Epithelial cell of prostate (primary cell): Measurements from ENCODE around the gene FAM171A2.
"Not testable (repeated sequence)": the region's sequence is repeated elsewhere in the genome, so short reads cannot be mapped to it uniquely, and the experiment has no call there.

Experiments used
- DNase-seq: peaks from one replicate; pipeline ENCODE4 v3.0.0-alpha.2; 2011; ENCODE audit warnings: low read depth, low spot score
- H3K27ac ChIP-seq: fragments of 450-650 bp; 2 replicates; pipeline ENCODE4 v1.5.1; 2017; ENCODE audit warnings: mild to moderate bottlenecking

FAM171A2 gene

DNA sequence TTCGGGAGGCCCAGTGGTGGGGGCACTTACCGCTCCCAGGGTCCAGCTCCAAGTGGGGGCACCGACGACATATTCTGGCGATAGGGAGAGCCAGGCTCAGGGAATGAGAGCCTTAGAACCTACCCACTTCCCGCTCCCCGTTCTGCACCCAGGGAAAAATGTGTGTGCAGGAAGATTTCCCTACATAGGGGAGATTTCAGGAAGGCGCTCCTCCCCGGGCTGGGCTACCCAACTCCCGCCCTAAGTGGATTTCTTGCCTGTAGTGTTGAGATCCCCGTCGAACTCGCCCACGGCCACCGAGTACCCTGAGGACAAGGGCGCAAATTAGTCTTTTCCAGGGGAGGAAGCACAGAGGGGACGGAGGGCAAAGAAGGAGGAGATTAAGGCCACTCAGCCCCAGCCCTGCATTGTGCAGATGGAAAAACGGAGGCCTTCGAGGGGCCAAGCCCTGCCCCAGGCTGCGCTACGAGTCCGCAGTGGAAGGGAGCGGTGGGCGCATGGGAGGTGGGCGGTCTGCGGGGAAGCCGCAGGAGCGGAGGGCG, 20.7 kb upstream of the FAM171A2 start:
- no peak overlapping the region for H3K27ac ChIP-seq
- no peak for DNase-seq

DNA sequence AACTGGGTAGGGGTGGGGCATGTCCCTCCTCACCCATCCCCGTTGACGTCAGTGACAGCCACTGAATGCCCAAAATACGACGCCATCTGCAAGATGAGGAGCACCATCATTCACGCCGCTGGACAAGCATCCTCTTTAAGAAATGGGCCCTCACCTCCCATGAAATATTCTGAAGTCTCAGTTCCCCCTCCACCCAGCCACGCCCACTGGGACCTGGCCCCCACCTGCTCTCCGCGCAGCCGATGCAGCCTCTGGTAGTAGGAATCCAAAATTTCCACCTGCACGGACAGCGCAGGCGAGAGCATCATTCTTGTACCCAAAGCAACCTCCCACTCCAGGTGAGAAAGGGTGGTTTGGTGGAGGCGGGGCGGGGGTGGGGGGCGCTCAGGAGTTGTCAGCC, 20.2 kb upstream of the FAM171A2 start:
- DNase-seq: no peak
- no peak overlapping the region for H3K27ac ChIP-seq

DNA sequence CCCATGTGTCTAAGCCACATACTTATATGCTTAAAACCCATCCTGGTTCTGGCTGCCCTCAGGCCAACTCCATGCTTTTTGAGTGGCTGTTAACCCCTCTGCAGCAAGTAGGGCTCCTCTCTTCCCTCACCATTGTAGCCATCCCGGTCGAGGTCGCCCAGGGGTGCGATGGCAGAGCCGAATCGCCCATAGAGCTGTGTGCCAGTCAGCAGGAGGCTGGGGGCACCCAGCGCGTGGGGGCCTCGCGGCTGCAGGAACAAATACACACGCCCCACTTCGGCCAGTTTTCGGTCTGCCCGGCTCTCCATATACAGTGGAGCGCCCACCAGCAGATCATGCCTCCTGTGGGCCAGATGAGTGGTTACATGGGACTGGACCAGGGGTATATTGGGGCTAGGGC, 19.7 kb upstream of the FAM171A2 start:
- no peak overlapping the region for H3K27ac ChIP-seq
- no peak for DNase-seq

DNA sequence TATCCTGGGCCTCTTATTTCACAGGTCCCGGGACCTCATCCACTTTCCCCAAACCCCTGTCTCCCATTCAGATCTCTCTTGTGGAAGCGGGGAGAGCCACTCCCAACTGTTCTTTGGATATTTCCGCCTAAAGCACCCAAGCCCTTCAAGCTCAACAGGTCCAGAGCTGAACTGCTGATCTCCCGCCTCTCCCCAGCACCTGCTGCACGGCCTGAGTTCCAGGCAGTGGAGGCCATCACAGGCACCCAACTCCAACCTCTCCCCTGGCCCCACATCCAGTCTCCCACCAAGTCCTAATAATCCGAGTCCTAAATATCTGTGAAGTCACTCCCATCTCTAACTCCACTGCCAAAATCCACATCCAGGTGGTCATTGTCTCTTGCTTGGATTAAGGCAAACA, 19.3 kb upstream of the FAM171A2 start:
- H3K27ac ChIP-seq: no peak overlapping the region
- DNase-seq: no peak

GRCh38 chr17:44381810-44382305, 18.2 kb upstream of the FAM171A2 start:
- no peak for DNase-seq
- no peak overlapping the region for H3K27ac ChIP-seq

DNA sequence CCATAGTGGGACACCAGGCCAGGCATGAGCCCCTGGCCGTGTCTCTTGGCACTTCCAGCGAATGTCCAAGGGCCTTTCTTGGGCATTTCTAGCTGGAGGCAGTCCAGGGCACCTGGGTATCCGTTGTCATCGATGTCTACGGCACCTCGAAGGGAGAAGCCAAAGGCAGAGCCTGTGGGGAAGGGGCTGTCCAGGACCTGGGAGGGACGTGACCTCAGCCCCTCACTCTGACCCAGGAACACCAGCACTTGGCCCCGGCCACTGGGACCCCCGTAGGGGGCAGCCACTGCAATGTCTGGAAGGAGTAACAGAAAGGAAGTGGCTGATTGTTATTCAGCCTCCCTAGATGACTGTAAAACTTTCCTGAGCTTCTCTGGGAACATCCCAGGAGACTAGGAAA, 17.1 kb upstream of the FAM171A2 start:
- no peak overlapping the region for H3K27ac ChIP-seq
- no peak for DNase-seq

- DNase-seq: no peak
- no peak overlapping the region for H3K27ac ChIP-seq
Measured at GRCh38 chr17:44379887-44380286, 16.2 kb upstream of the FAM171A2 start.

- DNase-seq: no peak
- no peak overlapping the region for H3K27ac ChIP-seq
Measured at GRCh38 chr17:44378171-44378705, 14.6 kb upstream of the FAM171A2 start.

DNA sequence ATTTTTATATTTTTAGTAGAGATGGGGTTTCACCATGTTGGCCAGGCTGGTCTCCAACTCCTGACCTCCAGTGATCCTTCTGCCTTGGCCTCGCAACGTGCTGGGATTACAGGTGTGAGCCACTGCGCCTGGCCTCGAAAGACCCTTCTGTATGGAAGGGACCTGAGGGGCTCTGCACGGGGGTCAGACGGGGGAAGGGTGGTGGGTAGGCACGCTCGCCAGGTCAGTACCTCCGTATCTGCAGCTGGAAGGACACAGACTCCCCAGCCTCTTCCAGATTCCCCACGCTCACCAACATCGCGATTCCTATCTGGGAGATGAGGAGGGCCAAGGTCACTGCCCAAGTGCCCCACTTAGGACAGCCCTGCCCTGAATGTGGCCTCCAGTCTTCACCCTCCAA, 13.1 kb upstream of the FAM171A2 start:
- no peak overlapping the region for H3K27ac ChIP-seq
- DNase-seq: no peak

DNA sequence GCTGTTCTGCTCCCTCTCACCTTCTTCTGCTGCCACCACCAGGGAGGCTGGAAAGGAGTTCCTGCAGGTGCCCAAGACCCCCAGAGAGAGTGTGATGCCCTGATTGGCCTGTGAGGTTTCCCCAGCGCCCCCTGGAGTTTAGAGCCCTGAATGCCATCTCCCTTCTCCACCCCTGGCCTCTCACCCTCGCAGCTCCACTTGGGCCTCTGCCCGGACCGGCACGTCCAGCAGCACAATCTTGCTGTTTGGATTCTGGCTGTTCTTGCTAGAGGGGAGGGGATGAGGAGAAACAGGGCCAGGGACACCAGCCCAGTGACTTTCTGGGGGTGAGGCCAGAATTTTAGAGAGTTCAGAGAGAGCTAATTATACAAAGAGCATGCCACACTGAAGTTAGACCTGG, 12.5 kb upstream of the FAM171A2 start:
- no peak for DNase-seq
- H3K27ac ChIP-seq: no peak overlapping the region

- DNase-seq: no peak
- H3K27ac ChIP-seq: no peak overlapping the region
Measured at GRCh38 chr17:44375196-44376017, 11.8 kb upstream of the FAM171A2 start.

DNA sequence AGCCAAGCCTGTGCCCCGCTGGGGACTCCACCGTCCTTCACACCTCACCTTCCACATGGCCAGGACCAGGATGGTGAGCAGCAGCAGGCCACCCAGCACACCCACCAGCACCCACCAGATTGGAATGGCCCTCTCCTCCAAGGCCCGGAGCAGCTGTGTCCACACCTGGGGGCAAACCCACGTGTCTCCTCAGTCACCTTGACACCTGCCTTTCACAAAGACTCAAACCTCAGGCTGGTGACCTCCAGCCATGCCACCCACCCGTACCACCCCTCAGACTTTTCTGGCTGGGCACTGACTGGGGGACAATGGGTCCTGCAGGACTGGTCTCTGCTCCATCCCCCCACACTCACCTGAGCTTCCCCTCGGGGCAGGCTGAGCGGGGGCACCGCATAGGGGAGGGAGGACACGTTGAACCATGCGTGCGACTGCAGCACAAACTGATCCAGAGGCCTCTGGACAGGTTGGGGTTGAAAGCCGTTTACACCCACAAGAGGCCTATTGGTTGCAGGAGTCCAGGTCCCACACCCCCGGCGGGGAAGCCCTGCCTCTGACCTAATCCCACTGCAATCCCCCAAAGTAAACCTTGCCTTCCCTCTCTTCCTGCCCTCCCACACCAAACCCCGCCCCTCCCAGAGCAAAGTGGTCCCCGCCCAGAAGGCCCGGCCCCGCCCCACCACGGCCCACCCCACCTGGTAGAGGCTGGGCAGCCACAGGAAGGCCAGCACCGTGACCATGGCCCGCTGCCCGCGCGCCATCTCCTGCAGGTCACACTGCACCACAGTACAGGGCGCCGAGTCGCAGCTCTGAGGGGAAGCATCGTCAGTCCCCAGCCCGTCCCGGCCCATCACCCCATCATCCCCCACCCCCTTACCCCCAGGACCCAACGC, 10.9 kb upstream of the FAM171A2 start:
- H3K27ac ChIP-seq: no peak overlapping the region
- no peak for DNase-seq

- H3K27ac ChIP-seq: no peak overlapping the region
- DNase-seq: no peak
Measured at GRCh38 chr17:44372036-44372435, 8.4 kb upstream of the FAM171A2 start.

GRCh38 chr17:44369414-44370023, 5.9 kb upstream of the FAM171A2 start:
- not testable (repeated sequence) for DNase-seq, H3K27ac ChIP-seq

GRCh38 chr17:44368391-44369243, 5.0 kb upstream of the FAM171A2 start:
- not testable (repeated sequence) for DNase-seq, H3K27ac ChIP-seq

DNA sequence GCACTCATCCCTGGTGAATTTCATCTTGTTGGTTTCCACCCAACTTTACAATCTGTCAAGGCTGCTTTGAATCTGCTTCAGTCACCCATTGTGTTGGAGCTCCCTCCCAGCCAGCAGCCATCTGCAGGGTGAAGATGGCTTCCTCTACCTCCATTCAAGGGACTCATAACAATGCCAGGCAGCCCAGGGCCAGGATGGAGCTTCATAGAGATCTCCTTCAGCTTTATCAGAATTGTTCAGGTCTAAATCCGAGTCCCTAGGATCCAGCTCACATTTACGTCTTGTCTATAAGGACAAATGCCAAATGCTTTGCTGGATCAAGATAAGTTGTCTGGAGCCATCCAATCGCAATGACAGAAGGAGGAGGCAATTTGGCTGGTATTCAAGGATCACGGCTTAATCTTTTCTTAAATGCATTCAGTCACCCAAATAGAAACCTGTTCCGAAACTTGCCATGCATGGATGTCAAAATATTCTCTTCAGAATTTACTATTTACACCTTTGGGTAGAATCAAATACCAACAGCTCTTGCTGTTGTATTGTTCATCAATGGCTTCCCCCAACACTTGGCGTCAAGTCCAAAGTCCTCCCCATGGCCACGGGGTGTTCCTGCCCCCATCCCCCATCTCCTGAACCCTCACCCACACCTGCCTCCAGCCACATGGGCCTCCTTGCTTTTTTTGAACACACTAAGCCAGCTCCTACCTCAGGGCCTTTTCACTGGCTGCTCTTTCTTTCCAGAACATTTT, 3.8 kb upstream of the FAM171A2 start:
- DNase-seq: no peak
- no peak overlapping the region for H3K27ac ChIP-seq

DNA sequence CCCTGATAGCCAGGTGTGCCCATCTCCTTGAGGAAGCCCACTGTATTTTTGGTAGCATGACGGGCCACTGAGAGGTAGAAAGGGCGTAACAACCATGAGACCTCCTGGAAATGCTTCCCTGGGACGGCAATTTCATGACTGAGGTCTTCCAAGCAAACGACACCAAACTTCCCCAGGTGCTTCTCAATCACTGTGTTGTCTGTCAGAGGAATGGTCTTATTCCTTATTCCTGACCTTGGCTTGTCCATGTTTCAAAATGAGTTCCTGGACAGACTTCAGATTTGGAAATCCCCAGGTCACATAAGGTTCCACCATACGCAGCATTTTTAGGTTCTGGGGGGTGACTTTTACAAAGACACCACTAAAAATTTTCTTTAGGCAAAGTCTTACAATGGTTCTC, 1.4 kb upstream of the FAM171A2 start:
- H3K27ac ChIP-seq, DNase-seq: not testable (repeated sequence)

- DNase-seq: no peak
- H3K27ac ChIP-seq: no peak overlapping the region
Measured at GRCh38 chr17:44362949-44363612, 572 bp downstream of the FAM171A2 start.
